ENCODE data around the gene PPP4C.

- TF ChIP-seq CTCF (IDR thresholded peaks at IDR 0.05) (no peak), POLR2A (IDR thresholded peaks at IDR 0.05) (no peak)
Measured at GRCh38 chr16:30060346-30060745, 15.4 kb upstream of the PPP4C start.

Measured in Peyer's patch (tissue), 4 donors.